ENCODE results near the gene FNDC7.

DNA sequence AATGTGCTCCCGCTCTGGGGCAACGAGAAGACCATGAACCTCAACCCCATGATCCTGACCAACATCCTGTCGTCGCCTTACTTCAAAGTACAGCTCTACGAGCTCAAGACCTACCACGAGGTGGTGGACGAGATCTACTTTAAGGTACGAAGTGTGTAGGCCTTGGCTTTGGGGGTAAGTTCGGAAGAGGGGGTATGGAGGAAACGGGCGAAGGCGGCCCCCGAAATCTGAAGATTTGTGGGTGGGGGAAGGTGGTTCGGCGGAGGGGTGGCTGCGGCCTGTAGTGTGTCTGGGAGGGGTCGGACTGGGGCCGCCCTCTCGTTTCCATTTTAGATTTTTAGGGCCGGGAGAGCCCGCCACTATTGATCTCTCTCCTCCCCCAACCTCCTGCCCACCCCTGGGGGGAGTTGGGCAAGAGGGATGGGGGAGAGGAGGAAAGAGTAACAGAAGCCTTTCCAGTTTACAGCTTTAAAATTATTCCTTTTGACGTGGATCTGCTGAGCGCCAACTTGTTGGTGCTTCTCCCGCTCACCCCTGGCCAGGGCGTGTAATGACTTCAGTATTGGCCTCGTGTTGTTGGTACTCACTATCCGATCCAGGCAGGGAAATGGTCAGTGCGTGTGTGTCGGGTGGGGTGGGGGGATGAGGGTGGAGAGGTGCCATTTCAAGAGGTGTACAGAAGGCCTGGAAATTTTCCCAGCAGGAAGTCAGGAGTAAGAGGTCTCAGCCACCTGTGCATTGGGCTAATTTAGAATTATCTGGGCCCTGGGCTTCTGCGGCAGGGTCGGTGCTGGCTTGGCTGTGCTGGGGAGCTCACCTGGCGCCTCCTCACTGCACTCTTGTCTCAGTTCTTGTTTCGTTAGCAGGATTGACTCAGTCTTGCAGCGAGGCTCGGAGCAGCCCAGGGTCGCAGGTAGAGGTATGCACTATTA is 19.7 kb upstream of the FNDC7 start:
- TF ChIP-seq, protein P1, sequence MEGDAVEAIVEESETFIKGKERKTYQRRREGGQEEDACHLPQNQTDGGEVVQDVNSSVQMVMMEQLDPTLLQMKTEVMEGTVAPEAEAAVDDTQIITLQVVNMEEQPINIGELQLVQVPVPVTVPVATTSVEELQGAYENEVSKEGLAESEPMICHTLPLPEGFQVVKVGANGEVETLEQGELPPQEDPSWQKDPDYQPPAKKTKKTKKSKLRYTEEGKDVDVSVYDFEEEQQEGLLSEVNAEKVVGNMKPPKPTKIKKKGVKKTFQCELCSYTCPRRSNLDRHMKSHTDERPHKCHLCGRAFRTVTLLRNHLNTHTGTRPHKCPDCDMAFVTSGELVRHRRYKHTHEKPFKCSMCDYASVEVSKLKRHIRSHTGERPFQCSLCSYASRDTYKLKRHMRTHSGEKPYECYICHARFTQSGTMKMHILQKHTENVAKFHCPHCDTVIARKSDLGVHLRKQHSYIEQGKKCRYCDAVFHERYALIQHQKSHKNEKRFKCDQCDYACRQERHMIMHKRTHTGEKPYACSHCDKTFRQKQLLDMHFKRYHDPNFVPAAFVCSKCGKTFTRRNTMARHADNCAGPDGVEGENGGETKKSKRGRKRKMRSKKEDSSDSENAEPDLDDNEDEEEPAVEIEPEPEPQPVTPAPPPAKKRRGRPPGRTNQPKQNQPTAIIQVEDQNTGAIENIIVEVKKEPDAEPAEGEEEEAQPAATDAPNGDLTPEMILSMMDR (IDR thresholded peaks at IDR 0.05), result no peak
- TF ChIP-seq SIN3A (IDR thresholded peaks at IDR 0.05; ENCODE audit: borderline replicate concordance, insufficient read depth, low read depth, low read length), result no peak
